GM23248 (cell line): ENCODE results near the gene SFT2D3. TPM values are rescaled to one million over a fixed set of nuclear protein-coding genes. Genes with fewer than 3 reads are reported as not detected.

Experiments
- DNase-seq: peaks from one replicate; pipeline ENCODE4 v3.0.0-alpha.2; 2015
- H2AFZ ChIP-seq: fragments of 200-600 bp; sonication (generic); 2 replicates; pipeline ENCODE4 v1.6.1; 2016; ENCODE audit warnings: antibody characterized with exemption
- H3F3A ChIP-seq: fragments of 200-600 bp; sonication (generic); 2 replicates; pipeline ENCODE4 v1.6.1; 2016; ENCODE audit warnings: mild to moderate bottlenecking, antibody characterized with exemption, mixed run types; ENCODE audit not compliant: insufficient read depth
- H3K27ac ChIP-seq: fragments of 200-600 bp; sonication (generic); 2 replicates; pipeline ENCODE4 v1.5.1; 2016; ENCODE audit warnings: mild to moderate bottlenecking
- H3K27me3 ChIP-seq: fragments of 200-600 bp; sonication (generic); replicated peaks from 2 replicates; pipeline ENCODE4 v1.6.1; 2016; ENCODE audit warnings: mild to moderate bottlenecking; ENCODE audit not compliant: insufficient read depth
- H3K36me3 ChIP-seq: fragments of 200-600 bp; sonication (generic); 2 replicates; pipeline ENCODE4 v1.6.1; 2016; ENCODE audit warnings: low read depth, mild to moderate bottlenecking
- H3K4me1 ChIP-seq: fragments of 200-600 bp; sonication (generic); 2 replicates; pipeline ENCODE4 v1.6.1; 2016; ENCODE audit warnings: mild to moderate bottlenecking; ENCODE audit not compliant: insufficient read depth
- H3K4me2 ChIP-seq: fragments of 200-600 bp; sonication (generic); one replicate; pipeline ENCODE4 v1.6.1; 2016; ENCODE audit warnings: mild to moderate bottlenecking; ENCODE audit not compliant: unreplicated experiment
- H3K4me3 ChIP-seq: fragments of 200-600 bp; sonication (generic); 2 replicates; pipeline ENCODE4 v1.5.1; 2016; ENCODE audit warnings: mild to moderate bottlenecking
- H3K79me2 ChIP-seq: fragments of 200-600 bp; sonication (generic); 2 replicates; pipeline ENCODE4 v1.6.1; 2016; ENCODE audit warnings: mild to moderate bottlenecking; ENCODE audit not compliant: insufficient read depth
- H3K9ac ChIP-seq: fragments of 200-600 bp; sonication (generic); 2 replicates; pipeline ENCODE4 v1.6.1; 2016; ENCODE audit warnings: mild to moderate bottlenecking
- H3K9me2 ChIP-seq: fragments of 200-600 bp; sonication (generic); 2 replicates; pipeline ENCODE4 v1.6.1; 2016; ENCODE audit warnings: mixed run types, mild to moderate bottlenecking, moderate library complexity; ENCODE audit not compliant: insufficient read depth
- H3K9me3 ChIP-seq: fragments of 200-600 bp; sonication (generic); one replicate; pipeline ENCODE4 v1.6.1; 2017; ENCODE audit warnings: low read depth
- H4K20me1 ChIP-seq: fragments of 200-600 bp; sonication (generic); 2 replicates; pipeline ENCODE4 v1.6.0; 2016; ENCODE audit not compliant: insufficient read depth
- EZH2 ChIP-seq: fragments of 200-600 bp; sonication (generic); IDR thresholded peaks from 2 replicates; pipeline ENCODE4 v1.6.1; 2018; ENCODE audit warnings: antibody characterized with exemption, mild to moderate bottlenecking; ENCODE audit not compliant: insufficient read depth, poor library complexity, severe bottlenecking
- EZH2phosphoT487 ChIP-seq: fragments of 200-600 bp; sonication (generic); IDR thresholded peaks from 2 replicates; pipeline ENCODE4 v1.6.1; 2018; ENCODE audit warnings: antibody characterized with exemption, moderate library complexity, mild to moderate bottlenecking, low read depth; ENCODE audit not compliant: insufficient read depth
- WGBS, 2 experiments: methylation state at CpG; one replicate each; pipeline ENCODE4 v1.1.6; 2015 to 2017; ENCODE audit warnings: low lambda C conversion rate in 2 of 2, low coverage in 1 of 2; ENCODE audit errors: missing lambda C conversion rate in 2 of 2; 5-methylcytosine and 5-hydroxymethylcytosine counted together
- in situ Hi-C: fragments of 300-500 bp; cut with MboI; formaldehyde crosslinking; loops from 2 replicates; pipeline ENCODE4 v1.15.0; 2020
- polyA plus RNA-seq: library from polyadenylated mRNA; unstranded; fragments of >200 nt; fragmentation: Nextera tagmentation; extraction: Ambion mirVana; gene quantifications from 2 replicates; pipeline ENCODE4 v1.2.1, GENCODE V29; 2016
- total RNA-seq: library from RNA; depleted of rRNA; stranded (reverse); fragments of >200 nt; shearing (Covaris generic); gene quantifications from 2 replicates; pipeline ENCODE4 v1.2.3, GENCODE V29; 2014; rRNA removed

The SFT2D3 gene
- total and polyA plus RNA-seq, 2 experiments from 2014 or later = 9.4 TPM; not detected in 1

DNA sequence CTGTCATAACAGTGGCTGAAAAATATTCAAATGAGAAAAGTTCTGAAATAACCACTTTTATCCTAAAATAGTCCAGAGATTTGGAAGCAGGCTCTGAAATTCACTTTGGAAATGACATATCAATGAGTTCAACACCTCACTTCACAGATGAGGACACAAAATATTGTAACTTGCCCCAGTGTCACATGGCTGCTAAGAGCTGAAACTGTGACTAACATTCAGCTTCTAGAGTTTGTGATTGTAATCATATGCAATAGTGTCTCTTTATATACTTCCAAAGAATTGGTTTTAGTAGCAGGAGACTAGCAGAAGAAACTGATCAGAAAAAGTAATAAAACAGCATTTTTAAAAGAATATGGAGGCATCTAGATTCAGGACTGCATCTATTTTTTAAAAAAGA is 52.1 kb downstream of the SFT2D3 start:
- Histone ChIP-seq H3F3A (no peaks in the 10 kb centered on the region), H3K36me3 (peaks cover 8% of the 10 kb centered on the region; the same call in 1 of the 2 replicates), H3K9ac (no peak overlapping the region), H2AFZ (no peak overlapping the region), H3K4me1 (peaks cover 7% of the 10 kb centered on the region; the same call in 1 of the 2 replicates), H3K4me3 (no peak overlapping the region), H3K27ac (no peak overlapping the region), H4K20me1 (no peaks in the 10 kb centered on the region), H3K9me3 (no peaks in the 10 kb centered on the region), H3K9me2 (no peaks in the 10 kb centered on the region), H3K79me2 (peaks cover 7% of the 10 kb centered on the region; the same call in 1 of the 2 replicates), H3K27me3 (no peaks in the 10 kb centered on the region), H3K4me2 (no peak overlapping the region)
- in situ Hi-C loops = no loop called here
- no peak for DNase-seq
- TF ChIP-seq EZH2phosphoT487 (no peak), EZH2 (no peak)

DNA sequence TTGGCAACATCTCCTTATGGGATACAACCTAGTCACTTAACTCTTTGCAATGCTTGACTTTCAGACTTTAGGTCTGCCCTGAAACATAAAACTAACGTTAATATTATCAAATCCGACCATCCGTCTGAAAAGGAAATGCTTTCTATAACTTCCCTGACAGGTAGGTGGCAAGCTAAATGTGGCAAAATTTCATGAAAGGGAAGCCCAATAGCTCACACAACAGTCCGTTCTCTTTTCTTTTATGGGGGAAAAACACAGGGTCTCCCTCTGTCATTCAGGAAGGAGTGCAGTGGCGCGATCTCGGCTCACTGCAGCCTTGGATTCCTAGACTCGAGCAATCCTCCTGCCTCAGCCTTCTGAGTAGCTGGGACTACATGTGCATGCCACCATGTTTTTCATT is 52.9 kb downstream of the SFT2D3 start:
- H3K9ac ChIP-seq = no peak overlapping the region
- peaks cover 7% of the 10 kb centered on the region; the same call in 1 of the 2 replicates for H3K4me1 ChIP-seq
- H3K4me3 ChIP-seq = no peak overlapping the region
- H3K79me2 ChIP-seq = peaks cover 7% of the 10 kb centered on the region; the same call in 1 of the 2 replicates
- H3K9me2 ChIP-seq = no peaks in the 10 kb centered on the region
- H2AFZ ChIP-seq = no peak overlapping the region
- no peaks in the 10 kb centered on the region for H3K27me3 ChIP-seq
- H3K9me3 ChIP-seq = no peaks in the 10 kb centered on the region
- H4K20me1 ChIP-seq = no peaks in the 10 kb centered on the region
- no peak overlapping the region for H3K4me2 ChIP-seq
- 93% methylated on average over 8 of the region's 8 CpGs for WGBS, 2 experiments
- no peaks in the 10 kb centered on the region for H3F3A ChIP-seq
- no peak for TF ChIP-seq EZH2
- no peak for TF ChIP-seq EZH2phosphoT487
- no peak overlapping the region for H3K27ac ChIP-seq
- in situ Hi-C loops = no loop called here
- no peak for DNase-seq
- H3K36me3 ChIP-seq = peaks cover 10% of the 10 kb centered on the region; the same call in 1 of the 2 replicates

Other genes with a start within 250 kb of the SFT2D3 start
- gene IWS1, start 175.0 kb upstream of the SFT2D3 start, total RNA-seq = 23.3 and 32.4 TPM in 2 replicates
- 41.1 and 42.4 TPM in 2 replicates for gene IWS1, start 175.0 kb upstream of the SFT2D3 start, polyA plus RNA-seq
- under 0.01 TPM in 1 of 2 replicates, not detected in the other for gene MYO7B, start 165.8 kb upstream of the SFT2D3 start, total RNA-seq
- gene MYO7B, start 165.8 kb upstream of the SFT2D3 start, polyA plus RNA-seq = not detected in 2 replicates
- gene GPR17, start 55.3 kb upstream of the SFT2D3 start, total RNA-seq = not detected in 2 replicates
- gene GPR17, start 55.3 kb upstream of the SFT2D3 start, polyA plus RNA-seq = 0.11 TPM in 1 of 2 replicates, not detected in the other
- gene LIMS2, start 26.0 kb upstream of the SFT2D3 start, total RNA-seq = 3.8 and 7.2 TPM in 2 replicates
- 30.4 and 33.7 TPM in 2 replicates for gene LIMS2, start 26.0 kb upstream of the SFT2D3 start, polyA plus RNA-seq
- 16.9 and 36.9 TPM in 2 replicates for gene WDR33, start 109.7 kb downstream of the SFT2D3 start, total RNA-seq
- gene WDR33, start 109.7 kb downstream of the SFT2D3 start, polyA plus RNA-seq = 39.3 and 43.8 TPM in 2 replicates
- 12.8 and 17.2 TPM in 2 replicates for gene POLR2D, start 156.7 kb downstream of the SFT2D3 start, total RNA-seq
- 36.0 and 41.7 TPM in 2 replicates for gene POLR2D, start 156.7 kb downstream of the SFT2D3 start, polyA plus RNA-seq
- 19.0 and 20.9 TPM in 2 replicates for gene AMMECR1L, start 184.5 kb downstream of the SFT2D3 start, total RNA-seq
- 13.2 TPM in 2 replicates for gene AMMECR1L, start 184.5 kb downstream of the SFT2D3 start, polyA plus RNA-seq